ENCODE data around the gene PPFIBP2.
A peak's percentile ranks its signal among the peaks of the same experiment; 100 is the strongest.

Gene PPFIBP2

DNA sequence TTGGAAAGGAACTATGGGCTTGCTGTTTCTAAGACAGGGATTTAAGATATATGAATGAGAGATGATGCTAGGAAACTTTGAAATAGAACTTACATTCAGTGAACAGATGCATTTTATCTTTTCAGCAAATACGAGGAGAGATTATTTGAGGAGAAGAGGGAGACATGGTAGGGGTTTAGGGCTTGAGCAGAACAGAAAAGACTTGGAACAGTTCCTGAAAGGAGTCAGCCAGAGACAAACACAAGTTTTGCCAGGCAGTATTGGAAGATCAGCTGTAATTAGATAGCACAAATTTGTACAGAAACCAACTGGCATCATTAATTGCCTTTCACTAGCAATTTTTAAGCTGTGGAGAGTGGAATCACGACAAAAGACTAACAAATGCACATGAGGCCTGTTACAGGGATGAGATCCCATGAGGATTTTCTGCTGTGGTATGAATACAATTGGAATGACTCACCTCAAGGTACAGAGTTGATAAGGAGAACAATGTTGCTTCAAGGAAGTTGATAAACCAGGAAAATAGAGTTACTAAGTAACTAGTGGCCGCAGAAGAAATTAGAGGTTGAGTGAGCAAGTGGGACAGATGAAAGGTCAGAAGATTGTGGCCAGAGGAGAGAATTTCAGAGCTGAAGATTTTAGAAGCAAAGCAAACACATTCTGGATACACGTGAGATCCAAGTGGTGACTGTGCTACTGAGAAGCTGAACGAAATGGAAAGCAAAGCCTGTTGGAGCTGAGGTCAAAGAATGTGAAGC is 91.6 kb downstream of the PPFIBP2 start:
- DNase-seq, result peak; percentile 18

DNA sequence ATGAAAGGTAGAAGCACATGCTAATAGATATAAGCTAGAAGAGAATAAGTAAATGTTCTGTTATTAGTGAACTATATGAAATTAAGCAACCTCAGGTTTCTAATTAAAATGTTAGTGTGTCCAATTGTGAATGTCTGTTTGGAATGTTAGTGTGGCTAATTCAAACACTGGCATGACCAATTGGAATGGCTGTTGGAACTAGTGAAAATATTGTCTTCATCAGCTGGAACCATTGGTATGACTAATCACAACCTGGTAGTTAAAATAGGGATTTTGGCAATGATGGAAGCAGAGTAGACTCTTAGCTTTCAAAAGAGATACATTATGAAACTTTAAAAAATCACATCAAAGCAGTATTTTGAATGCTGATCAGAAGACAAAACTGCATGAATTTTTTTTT is 92.7 kb downstream of the PPFIBP2 start:
- DNase-seq, result no peak

- no peak for DNase-seq
These were observed 95.2 kb downstream of the PPFIBP2 start for GRCh38 chr11:7609015-7609414.

GRCh38 chr11:7609521-7609920 is 95.7 kb downstream of the PPFIBP2 start:
- no peak for DNase-seq

- no peak for DNase-seq
These were observed 96.6 kb downstream of the PPFIBP2 start for GRCh38 chr11:7610393-7610792.

- no peak for DNase-seq
These were observed 97.6 kb downstream of the PPFIBP2 start for GRCh38 chr11:7611411-7611810.

DNA sequence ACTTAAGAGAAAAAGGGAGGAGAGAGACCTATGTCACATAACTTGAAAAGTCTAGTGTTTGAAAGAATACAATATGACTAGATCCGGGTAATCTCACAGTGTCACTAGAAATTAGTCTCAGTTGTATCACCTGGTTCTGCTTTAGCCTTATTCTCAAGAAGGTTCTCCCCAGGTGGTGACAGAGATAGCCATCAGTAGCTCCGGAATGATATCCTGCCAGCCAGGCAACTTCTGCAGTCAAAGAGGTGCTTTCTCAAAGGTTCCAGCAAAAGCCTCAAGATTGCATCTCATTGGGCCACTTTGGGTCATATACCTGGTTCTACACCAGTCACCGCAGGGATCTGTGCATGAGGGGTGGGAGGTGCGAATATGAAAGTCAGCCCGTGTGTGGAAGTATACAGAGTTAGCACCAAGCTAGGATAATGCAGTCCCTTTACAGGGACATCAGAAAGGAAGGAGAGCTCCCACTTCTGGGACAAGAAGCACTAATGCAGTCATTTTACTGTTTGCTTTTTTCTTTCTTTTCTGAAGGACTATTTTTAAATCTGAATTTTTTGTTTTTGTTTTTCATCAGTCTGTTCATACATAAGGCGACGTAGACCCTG is 98.4 kb downstream of the PPFIBP2 start:
- DNase-seq, result no peak

- no peak for DNase-seq
These were observed 99.0 kb downstream of the PPFIBP2 start for GRCh38 chr11:7612661-7613393.

- DNase-seq, result no peak
These were observed 99.6 kb downstream of the PPFIBP2 start for GRCh38 chr11:7613394-7613720.

GRCh38 chr11:7614656-7615055 is 100.9 kb downstream of the PPFIBP2 start:
- no peak for DNase-seq

DNA sequence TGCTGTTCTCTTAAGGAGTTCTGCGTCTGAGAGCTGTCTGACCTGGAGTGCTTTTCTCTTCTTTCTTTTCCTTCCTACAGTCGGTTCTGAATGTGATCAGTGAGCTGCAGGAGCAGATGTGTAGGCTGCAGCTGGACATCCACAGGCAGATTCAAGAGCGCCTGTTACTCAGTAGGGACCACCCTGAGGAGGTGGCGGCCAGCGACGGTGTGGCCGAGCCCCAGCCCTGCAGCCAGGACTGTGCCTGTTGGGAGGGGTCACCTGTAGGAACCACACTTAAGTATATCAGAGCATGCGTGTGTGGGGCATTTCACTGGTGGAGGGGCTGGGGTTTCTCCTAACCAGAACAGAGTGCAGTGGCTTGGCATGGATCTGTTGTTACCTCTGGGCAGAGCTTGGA is 103.2 kb downstream of the PPFIBP2 start:
- no peak for DNase-seq

- DNase-seq, result no peak
These were observed 105.5 kb downstream of the PPFIBP2 start for GRCh38 chr11:7619322-7619721.

DNA sequence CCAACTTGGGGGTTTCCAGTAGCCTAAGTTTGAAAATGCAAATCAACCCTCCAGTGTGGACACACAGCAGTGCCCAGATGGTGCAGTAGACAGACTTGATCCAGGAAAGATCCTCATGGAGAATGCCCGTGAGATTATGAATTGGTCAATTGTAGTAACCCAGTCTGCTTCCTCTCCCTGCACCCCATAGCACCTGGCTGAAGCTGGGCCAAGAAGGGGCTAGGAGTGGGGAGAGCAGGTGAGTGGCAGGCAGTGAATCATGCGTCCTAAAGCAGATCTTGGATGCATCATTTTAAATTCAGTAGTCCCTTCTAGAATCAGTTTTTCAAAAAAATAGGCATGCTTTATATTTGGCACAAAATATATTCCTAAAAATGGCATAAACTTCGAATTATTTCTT is 107.3 kb downstream of the PPFIBP2 start:
- no peak for DNase-seq

DNA sequence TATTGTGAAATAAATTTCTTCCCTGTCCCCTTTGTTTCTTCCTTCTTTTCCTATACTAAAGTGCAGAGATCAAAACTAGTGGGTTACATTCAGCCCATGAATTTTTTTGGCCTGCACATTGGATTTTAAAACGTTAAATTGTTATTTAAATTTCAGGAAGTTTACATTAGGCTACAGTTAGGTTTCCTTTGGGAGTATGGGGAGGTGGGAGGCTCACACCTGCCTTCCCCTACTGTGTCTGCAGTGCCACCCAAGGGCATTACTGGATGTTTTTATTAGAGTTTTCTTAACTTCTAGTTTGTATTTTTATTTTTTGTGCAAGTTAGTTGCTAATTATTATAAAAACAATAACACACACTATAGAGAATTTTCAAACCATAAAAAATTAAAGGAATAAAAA is 107.8 kb downstream of the PPFIBP2 start:
- no peak for DNase-seq

DNA sequence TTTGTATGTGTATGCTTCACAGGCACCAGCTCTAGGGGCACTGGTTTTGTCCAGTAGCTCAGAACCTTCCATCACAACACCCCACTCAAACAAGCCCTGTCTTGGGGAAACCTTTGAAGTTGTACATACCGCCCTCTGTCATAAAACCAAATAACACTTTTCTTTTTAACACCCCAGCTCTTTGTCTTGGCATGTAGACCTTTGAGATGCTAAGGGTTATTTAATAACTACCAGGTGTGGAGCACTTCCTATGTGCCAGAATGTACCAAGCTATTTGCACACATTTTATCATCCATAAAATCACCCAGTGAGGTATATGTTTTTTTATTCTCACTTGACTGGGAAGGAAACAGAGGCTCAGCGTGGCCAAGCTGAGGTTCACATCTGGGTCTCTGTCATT is 108.9 kb downstream of the PPFIBP2 start:
- no peak for DNase-seq

- DNase-seq, result no peak
These were observed 114.9 kb downstream of the PPFIBP2 start for GRCh38 chr11:7628660-7629059.

DNA sequence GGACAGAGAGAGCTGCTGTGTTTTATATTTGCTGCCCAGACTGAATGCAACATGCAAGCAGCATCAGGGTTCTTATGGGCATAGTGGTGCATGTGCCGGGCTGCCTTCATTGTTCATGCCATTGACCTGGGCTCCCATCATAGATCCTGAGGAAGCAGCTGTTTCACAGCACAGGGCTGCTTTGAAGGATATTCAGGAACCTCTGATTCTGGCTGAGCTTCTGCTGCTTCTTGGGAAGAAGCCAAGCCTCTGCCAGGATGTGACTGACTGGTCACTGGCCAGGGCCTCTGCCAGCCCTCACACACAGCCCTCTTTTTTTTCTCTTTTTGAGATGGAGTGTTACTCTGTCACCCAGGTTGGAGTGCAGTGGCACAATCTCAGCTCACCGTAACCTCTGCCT is 116.2 kb downstream of the PPFIBP2 start:
- DNase-seq, result no peak

DNA sequence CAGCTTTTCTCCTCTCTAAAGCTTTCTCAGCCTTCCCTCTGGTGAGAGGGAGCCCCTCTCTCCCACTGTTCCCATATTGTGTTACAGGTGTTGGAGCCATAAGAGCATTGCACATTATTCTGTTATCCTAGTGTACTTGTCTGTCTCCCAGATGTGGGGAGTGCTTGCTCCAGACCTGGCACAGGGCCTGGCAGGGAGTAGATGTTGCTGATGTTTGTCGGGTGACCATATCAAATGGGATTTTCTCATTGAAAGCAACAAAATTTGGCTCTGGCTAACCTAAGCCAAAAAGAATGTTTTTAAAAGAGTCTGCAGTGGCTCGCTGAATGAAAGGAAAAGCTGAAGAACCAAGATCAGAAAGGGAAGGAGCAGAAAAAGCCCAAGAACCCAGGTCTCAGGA is 118.4 kb downstream of the PPFIBP2 start:
- no peak for DNase-seq

DNA sequence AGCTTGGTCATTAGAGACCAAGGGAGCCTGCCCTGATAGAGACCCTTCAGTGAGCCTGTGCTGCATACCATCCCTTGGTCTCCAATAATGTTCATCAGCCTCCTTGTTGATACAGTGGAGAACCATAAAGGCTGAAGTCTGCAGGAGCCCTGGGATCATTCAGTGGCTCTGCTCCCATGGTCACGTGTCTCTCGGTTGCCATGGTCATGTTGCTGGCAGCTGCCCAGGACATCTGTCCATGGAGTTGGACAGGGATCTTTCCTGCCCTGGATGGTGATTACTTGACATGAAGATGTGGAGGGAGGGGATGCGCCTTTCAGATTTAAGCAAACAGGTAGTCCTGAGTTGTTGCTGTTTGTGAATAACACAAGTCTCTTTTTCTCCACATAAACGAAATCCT is 121.3 kb downstream of the PPFIBP2 start:
- no peak for DNase-seq

DNA sequence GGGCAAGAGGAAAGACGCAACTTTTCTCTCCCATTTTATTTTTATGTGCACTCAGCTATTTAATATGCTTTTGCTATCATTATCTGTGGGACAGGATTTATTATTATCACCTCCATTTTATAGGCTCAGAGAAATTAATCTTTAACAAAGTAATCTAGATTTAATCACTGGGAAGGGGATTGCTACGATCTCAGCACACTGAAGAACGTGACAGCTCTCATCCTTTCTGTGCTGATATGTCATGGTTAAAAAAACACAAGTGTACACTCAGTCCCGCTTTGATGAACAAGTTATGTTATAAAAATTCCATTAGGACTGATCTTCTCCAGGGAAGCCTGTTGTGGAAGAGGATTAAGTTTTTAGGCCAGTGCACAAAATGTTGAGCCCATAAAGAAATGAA is 121.9 kb downstream of the PPFIBP2 start:
- no peak for DNase-seq

GRCh38 chr11:7636350-7636749 is 122.6 kb downstream of the PPFIBP2 start:
- DNase-seq, result no peak

- DNase-seq, result peak; percentile 75
These were observed 123.8 kb downstream of the PPFIBP2 start for GRCh38 chr11:7637447-7638157.

Measured in EL (cell line).